Activated CD4-positive, alpha-beta T cell treated with anti-CD3 and anti-CD28 coated beads for 48 hours (primary cell): Measurements from ENCODE around the gene PFKFB3.
"Not testable (repeated sequence)": the region's sequence is repeated elsewhere in the genome, so short reads cannot be mapped to it uniquely, and the experiment has no call there.

Experiments used
- DNase-seq: peaks from one replicate; pipeline ENCODE4 v3.0.0-alpha.2; 2020

The PFKFB3 gene

GRCh38 chr10:6203331-6204062 lies 765 bp downstream of the PFKFB3 start:
- peak; percentile 67 for DNase-seq

- peak; percentile 78 for DNase-seq
Measured at GRCh38 chr10:6204063-6204340, 1.3 kb downstream of the PFKFB3 start.

DNA sequence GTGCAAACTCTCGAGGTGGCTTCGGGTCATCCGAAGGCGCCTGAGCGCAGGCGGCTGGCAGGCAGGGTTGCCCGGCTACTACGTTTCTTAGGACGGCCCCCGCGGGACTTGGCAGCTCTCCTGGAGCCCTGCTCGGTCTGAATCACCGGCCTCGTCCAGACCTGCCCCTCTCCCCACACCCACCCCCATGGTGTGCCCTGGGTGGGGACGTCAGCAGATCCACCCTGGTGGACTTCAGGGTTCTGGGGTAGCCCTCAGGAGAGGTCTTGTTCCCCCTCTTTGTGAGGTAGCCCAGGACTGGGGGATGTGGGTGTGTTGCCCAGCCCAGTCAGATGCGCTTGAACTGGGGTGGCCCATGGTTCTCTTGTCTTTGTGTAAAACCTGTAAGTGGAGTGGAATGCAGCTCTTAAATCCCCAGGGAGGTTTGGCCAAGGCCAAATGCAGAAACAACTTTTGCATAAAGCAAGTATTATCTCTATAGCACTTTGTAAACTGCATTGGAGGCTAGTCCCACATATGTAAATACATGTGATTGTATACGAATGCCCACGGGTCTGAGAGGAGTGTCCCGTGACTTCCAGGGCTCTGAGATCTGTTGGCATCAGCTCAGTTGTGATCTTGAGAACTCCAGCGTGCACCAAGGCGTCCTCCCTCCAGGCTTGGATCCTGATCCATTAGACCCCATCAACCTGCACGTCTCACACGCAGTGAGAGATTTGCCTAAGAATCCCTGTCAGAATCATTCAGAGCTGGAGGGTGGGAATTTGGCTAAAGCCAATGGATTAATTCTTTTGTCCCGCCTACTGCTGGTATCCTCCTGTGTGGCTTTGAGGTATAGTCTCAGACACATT lies 1.8 kb downstream of the PFKFB3 start:
- DNase-seq: peak; percentile 26

- DNase-seq: not testable (repeated sequence)
Measured at GRCh38 chr10:6206486-6206885, 3.8 kb downstream of the PFKFB3 start.

DNA sequence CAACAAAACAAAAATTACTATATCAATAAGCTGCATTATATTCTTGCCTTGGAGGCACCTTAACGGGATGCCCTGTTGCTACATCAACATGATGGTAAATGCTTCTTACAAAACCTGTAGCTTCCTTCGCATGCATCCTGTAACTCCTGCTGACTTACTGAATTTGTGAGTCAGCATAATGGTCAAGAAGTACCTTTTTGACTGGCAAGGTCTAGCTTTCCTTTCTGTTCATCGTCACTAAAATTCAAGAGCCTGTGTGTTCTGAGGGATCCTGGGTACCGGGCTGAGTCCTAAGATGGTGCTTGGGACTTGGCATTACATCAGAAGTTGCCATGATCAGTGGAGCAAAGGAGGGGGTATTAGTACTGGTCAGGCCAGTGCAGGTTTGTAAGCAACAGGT lies 4.9 kb downstream of the PFKFB3 start:
- DNase-seq: no peak

DNA sequence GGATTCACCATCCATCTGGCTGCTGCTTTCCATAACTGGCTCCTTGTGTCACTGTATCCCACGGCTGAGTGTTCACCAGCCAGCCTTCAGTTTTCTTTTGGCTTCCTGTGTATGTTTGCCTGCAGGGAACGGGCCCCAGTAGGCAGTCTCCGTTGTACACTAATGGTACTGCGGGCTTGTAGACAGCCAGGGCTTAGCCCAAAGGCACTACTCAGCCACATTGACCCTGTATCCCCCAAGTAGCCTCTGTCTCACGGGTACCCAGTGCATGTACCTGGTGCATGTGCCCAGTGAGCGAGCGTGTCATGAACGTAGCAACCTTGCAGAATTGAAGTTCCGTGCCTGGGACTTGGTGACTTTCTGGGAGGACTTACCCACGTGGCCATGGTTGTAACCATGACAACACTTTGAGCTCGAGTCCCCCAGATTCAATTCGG lies 6.1 kb downstream of the PFKFB3 start:
- DNase-seq: no peak

GRCh38 chr10:6211341-6211670 lies 8.6 kb downstream of the PFKFB3 start:
- no peak for DNase-seq

DNA sequence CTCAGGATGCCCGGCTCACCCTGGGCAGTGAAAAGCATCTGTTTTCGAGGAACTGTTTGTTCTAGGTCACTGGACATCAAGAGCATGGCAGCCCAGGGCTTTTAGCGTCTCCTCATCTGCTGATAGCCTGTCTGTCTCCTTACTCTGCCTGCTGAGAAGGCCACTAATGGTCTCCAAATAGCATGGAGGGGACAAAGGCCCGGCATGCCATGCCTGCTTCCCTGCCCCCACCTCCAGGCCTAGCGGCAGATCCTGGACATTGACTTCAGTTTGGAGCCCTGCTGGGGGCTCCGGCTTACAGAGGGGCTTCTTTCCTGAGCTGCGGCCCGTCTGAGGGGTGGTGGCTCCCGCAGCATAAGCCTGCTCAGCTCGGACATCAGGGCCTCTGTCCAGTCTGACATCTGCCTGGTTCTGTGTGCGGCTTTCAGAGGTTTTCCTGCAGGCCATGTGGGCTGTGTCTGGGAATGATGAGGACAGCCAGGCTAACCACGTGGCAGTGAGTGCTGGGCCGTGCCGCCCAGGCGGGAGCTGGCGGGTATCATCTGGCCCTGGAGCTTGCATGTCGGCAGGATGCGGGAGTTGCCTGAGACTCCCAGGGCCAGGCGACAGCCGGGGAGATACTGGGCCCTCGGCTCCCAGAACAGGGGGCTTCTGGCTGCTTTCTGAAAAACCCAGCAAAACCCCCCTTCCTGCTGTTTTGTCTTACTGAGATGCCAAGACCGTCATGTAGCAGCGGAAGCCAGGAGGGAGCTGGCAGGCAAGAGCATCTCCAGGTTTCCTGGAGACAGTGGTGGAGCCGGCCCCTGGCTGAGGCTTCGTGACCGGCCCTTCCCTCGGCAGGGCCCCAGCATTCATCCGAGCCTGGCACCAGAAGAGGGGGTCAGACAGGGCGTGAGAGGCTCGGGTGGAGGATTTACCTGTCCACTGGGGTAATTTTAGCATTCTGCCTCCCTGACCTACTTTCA lies 9.2 kb downstream of the PFKFB3 start:
- DNase-seq: no peak

- DNase-seq: no peak
Measured at GRCh38 chr10:6212806-6213205, 10.1 kb downstream of the PFKFB3 start.

DNA sequence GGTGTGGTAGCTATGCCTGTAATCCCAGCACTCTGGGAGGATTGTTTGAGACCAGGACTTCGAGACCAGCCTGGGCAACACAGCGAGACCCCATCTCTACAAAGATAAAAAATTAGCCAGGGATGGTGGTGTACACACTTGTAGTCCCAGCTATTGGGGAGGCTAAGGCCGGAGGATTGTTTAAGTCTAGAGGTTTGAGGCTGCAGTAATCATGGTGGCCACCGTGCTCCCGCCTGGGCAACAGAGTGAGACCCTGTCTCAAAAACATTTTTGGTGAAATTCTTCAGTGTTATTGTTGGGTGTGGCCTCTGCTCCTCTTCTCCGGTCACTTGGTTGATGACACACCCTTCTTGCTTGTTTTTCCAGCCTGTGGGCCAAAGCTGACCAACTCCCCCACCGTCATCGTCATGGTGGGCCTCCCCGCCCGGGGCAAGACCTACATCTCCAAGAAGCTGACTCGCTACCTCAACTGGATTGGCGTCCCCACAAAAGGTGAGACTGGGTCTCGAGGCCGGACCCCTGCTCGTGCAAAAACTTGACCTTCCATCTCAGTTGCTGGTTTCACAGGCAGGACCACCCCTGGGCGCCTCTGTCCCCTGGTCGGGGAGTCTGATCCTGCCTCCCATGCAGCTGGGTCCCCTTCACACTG lies 10.6 kb downstream of the PFKFB3 start:
- DNase-seq: no peak

DNA sequence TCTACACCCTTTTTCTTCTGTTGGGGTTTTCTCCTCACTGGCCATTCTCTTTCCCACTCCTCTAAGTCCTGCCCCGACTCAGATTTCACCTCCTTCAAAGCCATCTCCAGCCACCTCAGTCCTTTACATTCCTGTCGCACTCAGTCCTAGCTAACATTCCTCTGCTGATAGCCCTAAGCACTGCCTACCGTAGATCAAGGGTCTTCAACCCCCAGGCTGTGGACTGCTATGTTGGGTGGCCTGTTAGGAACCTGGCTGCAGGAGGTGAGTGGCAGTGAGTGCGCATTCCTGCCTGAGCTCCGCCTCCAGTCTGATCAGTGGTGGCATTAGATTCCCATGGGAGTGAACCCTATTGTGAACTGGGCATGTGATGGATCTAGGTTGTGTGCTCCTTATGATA lies 11.2 kb downstream of the PFKFB3 start:
- no peak for DNase-seq

GRCh38 chr10:6214612-6215011 lies 11.9 kb downstream of the PFKFB3 start:
- DNase-seq: no peak

GRCh38 chr10:6215241-6215640 lies 12.5 kb downstream of the PFKFB3 start:
- DNase-seq: no peak

DNA sequence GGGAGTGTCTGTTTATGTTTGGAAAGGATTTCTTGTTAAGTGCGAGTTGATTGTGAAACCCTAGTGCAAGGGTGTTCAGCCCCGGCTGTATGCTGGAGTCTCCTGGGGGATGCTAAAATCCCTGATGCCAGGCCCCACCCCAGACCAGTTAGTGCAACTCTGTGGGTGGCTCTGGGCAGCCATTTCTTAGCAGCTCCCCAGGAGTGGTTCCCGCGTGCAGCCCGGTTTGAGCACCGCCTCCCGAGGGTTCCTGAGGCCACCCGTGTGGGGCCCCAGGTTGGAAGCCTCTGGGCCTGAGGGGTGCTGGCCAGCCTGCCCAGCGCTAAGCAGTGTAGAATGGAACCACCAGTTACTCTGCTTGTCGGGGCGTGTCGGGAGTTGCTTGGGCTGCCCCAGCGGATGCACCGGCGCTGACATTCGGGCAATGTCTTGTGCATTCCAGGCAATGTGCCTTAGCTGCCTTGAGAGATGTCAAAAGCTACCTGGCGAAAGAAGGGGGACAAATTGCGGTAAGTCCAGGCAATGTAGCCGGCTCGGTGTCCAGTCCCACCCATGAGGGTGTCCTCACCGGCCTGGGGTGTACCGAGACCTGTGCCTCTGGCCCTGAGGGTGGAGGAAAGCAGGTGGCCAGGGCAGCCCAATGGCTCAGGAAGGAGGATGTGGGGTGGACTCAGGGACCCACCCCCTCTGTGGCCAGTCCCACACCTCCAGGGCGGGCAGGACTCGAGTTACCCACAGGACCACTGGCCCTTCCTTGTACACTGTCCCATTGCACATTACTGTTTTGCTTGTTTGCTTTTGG lies 13.2 kb downstream of the PFKFB3 start:
- no peak for DNase-seq

GRCh38 chr10:6216916-6217315 lies 14.2 kb downstream of the PFKFB3 start:
- no peak for DNase-seq

DNA sequence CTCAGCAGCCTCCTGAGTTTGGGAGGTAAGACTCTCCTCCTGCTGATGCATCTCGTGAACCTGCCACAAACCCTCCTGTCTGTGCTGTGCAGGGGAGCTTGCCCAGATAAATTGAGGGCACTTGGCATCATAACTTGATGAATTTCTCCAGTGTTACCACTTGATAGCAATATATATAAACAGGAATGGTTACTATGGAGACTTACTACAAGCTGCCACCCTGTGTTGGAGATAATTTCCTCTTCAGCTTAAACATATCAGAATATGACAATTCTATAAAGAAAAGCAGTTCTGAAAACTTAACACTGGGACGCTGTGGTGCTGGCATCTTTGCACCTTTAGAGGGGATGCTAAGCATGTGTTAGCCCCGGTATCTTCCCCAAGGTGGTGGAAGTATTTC lies 14.9 kb downstream of the PFKFB3 start:
- DNase-seq: no peak

DNA sequence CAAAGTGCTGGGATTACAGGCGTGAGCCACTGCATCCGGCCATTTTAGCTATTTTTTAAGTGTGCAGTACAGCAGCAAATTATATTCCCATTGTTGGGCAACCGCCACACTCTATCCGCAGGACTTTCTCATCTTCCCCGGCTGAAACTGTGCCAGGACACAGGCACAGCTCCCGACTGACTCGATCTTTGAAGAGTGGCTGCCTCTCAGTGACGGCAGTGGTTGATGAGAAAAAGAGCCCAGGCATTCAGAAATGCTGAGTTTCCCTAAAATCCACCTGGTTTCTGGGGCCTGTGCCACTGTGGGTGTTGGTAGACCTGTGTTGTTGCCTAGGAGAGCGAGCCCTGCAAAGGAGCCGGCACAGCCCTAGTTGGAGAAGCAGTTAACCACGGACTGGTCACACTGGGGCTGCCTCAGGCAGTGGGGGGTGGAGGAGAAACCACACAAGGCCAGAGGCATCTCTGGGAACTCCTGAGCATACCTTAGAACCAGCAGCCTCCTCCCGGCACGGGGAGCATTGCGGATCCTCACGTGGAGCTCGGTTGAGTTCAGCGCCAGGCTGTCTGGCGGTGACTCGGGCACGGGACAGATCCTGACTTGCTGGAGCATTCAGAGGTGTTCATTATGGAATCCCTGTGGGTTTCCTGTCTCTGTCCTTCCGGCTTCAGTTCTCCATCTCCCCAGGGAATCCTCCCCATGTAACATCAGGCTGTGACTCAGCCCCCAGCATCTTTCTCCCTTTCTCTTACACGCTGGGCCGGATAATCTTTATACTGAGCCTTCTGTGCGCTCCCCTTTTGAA lies 16.2 kb downstream of the PFKFB3 start:
- DNase-seq: no peak

GRCh38 chr10:6219494-6219836 lies 16.7 kb downstream of the PFKFB3 start:
- no peak for DNase-seq

- no peak for DNase-seq
Measured at GRCh38 chr10:6220418-6221191, 17.9 kb downstream of the PFKFB3 start.

DNA sequence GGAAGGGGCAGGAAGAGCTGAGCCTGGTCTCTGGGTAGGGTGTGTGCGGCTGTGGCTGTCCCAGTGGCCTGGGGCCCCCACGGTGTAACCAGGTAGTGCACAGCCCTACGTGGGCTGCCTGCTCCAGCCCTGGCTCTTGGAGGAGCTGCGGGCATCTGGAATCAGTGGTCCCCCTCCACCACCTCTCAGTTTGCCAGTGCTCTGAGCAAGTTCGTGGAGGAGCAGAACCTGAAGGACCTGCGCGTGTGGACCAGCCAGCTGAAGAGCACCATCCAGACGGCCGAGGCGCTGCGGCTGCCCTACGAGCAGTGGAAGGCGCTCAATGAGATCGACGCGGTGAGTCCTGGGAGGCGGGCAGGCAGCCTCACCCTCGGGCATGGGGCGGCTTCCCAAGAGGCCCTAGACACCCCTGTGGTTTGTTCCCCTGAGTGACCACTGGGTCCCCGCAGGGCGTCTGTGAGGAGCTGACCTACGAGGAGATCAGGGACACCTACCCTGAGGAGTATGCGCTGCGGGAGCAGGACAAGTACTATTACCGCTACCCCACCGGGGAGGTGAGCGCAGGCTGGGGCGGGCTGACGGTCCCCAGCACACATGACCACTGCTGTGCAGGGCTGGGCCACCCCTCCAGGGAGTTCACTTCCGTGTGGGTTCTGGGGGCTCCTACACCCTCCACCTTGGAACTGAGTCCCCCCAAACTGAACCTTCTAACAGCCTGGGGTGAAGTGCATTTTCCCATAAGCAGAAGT lies 18.6 kb downstream of the PFKFB3 start:
- no peak for DNase-seq
